ENCODE data around the gene ACADL.

ACADL gene

DNA sequence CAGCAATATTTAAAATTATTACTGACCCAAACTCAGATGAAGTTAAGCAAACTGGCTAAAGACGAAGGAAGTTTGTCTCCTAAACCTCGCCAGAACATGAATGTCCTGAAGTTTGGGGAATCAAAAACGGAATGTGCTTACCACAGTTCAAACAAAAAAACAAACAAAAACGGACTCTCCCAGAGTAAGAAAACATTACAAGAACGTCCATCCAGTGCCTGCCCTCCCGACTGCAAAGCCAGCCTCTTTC, 55.1 kb downstream of the ACADL start:
- peak overlapping the region; percentile 85 for H3K4me3 ChIP-seq (ENCODE audit: low read depth, low read length)
- TF ChIP-seq, protein P1, sequence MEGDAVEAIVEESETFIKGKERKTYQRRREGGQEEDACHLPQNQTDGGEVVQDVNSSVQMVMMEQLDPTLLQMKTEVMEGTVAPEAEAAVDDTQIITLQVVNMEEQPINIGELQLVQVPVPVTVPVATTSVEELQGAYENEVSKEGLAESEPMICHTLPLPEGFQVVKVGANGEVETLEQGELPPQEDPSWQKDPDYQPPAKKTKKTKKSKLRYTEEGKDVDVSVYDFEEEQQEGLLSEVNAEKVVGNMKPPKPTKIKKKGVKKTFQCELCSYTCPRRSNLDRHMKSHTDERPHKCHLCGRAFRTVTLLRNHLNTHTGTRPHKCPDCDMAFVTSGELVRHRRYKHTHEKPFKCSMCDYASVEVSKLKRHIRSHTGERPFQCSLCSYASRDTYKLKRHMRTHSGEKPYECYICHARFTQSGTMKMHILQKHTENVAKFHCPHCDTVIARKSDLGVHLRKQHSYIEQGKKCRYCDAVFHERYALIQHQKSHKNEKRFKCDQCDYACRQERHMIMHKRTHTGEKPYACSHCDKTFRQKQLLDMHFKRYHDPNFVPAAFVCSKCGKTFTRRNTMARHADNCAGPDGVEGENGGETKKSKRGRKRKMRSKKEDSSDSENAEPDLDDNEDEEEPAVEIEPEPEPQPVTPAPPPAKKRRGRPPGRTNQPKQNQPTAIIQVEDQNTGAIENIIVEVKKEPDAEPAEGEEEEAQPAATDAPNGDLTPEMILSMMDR (IDR thresholded peaks at IDR 0.05; ENCODE audit: low read depth, low read length, missing control alignments): no peak
- DNase-seq (ENCODE audit: low read depth): no peak

DNA sequence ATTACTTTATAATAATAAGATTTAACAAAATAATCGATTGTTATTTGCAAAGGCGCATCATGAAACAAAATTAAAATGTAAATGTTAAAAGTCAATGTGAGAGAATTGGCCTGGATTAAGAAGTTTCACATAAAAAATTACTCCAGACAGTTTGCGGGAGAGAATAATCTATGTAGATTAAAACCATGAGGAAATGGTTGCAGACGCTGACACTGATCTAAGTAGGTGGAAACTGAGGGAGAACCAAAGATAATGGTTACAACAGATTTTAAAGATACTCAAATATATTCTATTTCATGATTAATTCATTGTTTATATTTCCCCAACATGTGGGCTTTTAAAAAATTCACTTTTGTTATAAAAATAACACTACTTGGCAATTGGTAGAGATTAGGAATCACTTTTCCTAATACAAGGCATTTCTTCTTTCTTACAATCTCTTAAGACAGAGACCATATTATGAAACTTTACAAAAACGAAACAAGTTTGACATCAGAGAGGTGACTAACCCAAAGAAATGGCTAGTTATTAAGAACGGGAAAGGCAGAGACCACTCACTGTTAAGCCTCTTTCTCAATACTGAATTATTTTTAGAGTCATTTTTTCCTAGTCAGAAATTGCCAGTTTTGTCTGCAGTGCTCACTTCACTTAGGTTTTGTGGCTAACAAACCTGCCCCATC, 55.6 kb downstream of the ACADL start:
- no peak for DNase-seq (ENCODE audit: low read depth)
- TF ChIP-seq, protein P1 (IDR thresholded peaks at IDR 0.05; ENCODE audit: low read depth, low read length, missing control alignments): no peak
- peak overlapping the region; percentile 85 for H3K4me3 ChIP-seq (ENCODE audit: low read depth, low read length)

DNA sequence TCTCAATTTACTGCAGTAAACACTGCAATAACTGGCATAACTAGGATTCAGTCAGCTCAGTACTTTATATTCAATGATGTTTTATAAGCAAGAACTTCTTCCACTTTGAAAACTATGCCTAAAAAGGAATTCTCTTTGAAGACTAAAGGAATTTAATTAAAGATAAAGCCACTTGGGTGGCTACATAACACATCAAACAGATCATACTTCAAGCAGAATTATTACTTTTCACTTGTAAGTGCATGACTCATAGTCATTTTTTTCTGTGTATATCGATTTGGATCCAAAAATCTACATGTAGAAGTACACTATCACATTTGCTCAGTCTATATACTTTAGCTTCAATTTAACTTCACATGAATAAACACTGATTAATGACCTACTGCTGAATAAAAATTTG, 58.0 kb downstream of the ACADL start:
- no peak for DNase-seq (ENCODE audit: low read depth)
- H3K4me3 ChIP-seq (ENCODE audit: low read depth, low read length): no peak overlapping the region

DNA sequence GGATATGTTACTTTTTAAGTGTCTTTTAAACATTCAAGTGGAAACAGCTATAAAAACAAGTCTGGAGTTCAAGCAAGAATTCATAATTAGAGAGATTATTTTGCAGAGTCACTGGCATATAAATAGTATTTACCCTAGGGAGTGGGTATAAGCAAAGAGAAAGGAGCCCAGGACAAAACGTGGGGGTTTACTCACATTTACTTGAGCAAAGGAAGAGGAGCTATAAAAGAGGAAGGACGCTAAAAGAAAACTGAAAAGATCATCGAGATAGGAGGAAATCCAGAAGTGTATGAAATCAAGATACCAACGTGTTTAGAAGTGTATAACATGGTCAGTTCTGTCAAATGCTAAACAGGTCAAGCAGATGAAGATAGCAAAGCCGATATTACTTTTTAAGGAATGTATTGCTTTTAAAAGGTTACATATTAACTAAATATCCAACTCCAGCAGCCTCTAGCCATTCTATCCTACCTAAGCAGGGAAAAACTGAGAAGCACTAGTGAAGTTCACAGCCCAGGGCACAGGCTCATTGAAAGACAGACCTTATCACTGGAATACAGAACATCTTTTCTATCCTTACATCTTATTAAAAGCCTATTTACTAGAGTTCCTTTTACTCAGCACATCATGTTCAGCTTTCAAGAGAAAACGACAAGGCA, 62.7 kb downstream of the ACADL start:
- no peak overlapping the region for H3K4me3 ChIP-seq (ENCODE audit: low read depth, low read length)
- DNase-seq (ENCODE audit: low read depth): no peak
- TF ChIP-seq, protein P1 (IDR thresholded peaks at IDR 0.05; ENCODE audit: low read depth, low read length, missing control alignments): no peak

More for the DNA sequence above, 58.0 kb downstream of the ACADL start:
- TF ChIP-seq, protein P1 (IDR thresholded peaks at IDR 0.05; ENCODE audit: low read depth, low read length, missing control alignments): no peak

DNA sequence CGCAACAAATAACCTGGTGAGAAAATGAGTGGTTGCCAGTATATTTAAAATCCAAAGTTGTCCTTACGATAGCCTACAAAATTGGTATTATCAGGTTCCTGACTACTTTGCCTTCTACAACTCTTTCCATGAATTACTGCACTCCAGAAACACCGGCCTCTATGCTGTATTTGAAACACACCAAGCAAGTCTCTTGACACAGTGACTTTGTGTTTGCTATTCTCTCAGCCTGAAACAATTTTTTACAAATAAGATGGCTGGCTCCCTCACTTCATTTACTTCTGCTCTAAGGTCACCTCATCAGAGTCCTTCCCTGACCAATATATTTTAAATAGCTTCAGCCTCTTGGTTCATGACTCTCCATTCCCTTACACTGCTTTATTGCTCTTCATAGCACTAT, 66.2 kb downstream of the ACADL start:
- no peak overlapping the region for H3K4me3 ChIP-seq (ENCODE audit: low read depth, low read length)
- no peak for DNase-seq (ENCODE audit: low read depth)
- TF ChIP-seq, protein P1 (IDR thresholded peaks at IDR 0.05; ENCODE audit: low read depth, low read length, missing control alignments): no peak

DNA sequence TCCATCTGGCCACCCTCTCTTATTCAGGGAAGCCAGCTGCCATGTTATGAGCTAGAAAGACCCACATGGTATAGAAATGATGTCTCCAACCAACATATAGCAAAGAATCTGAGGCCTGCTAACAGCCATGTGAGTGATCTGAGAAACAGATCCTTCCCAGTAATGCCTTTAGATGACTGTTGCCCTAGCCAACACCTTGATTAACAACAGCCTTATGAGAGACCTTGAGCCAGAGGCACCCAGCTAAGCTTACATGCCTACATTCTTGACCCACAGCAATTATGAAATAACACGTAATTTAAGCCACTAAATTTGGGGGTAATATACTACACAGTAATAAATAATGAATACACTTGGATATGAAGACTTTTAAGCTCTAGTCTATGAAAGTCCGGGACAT, 67.0 kb downstream of the ACADL start:
- TF ChIP-seq, protein P1 (IDR thresholded peaks at IDR 0.05; ENCODE audit: low read depth, low read length, missing control alignments): no peak
- no peak overlapping the region for H3K4me3 ChIP-seq (ENCODE audit: low read depth, low read length)
- DNase-seq (ENCODE audit: low read depth): no peak

DNA sequence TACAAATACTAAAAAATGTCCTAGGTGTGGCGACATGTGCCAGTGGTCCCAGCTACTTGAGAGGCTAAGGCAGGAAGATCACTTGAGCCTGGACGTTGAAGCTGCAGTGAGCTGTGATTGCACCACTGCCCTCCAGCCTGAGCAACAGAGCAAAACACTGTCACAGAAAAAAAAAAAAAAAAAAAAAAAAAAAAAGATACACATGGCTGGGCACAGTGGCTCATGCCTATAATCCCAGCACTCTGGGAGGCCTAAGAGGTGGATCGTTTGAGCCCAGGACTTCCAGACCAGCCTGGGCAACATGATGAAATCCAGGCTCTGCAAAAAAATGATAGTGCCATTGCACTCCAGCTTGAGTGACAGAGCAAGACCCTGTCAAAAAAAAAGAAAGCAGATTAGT, 67.7 kb downstream of the ACADL start:
- H3K4me3 ChIP-seq (ENCODE audit: low read depth, low read length): no peak overlapping the region
- no peak for DNase-seq (ENCODE audit: low read depth)
- TF ChIP-seq, protein P1 (IDR thresholded peaks at IDR 0.05; ENCODE audit: low read depth, low read length, missing control alignments): no peak

Measured in GM12864 (cell line).